Measurements from ENCODE around the gene SKA2. TPM values are rescaled to one million over a fixed set of nuclear protein-coding genes. Genes with fewer than 3 reads are reported as not detected.

The SKA2 gene
- total and polyA plus RNA-seq, 10 of the 15 experiments (the other 5 are each of a cell fraction or from before 2014, with no cell fraction given) = 40.3 to 137 (median 112) TPM

- TF ChIP-seq PAX5 (IDR thresholded peaks at IDR 0.05; ENCODE audit: borderline replicate concordance, low read depth, low read length) (no peak), ETV6 (conservative IDR thresholded peaks at IDR 0.05 in 1 of 2, IDR thresholded peaks at IDR 0.05 in 1 of 2; ENCODE audit: borderline replicate concordance in 1 of 2, low read depth in 1 of 2) (no peak; a peak in 2 of 4 replicates), ZBTB40 (IDR thresholded peaks at IDR 0.05; ENCODE audit: borderline replicate concordance) (no peak)
Measured at GRCh38 chr17:59093702-59094231, 61.2 kb downstream of the SKA2 start (continued).

GRCh38 chr17:59093145-59093701, 61.8 kb downstream of the SKA2 start:
- Histone ChIP-seq H3K27me3 (replicated peaks in 1 of 2; ENCODE audit: control insufficient read depth in 2 of 2, insufficient read depth in 2 of 2, low read length in 1 of 2) (no peaks in the 10 kb centered on the region), H3K4me3 (no peak overlapping the region), H3K36me3 (ENCODE audit: control insufficient read depth in 2 of 2, insufficient read depth in 2 of 2, low read length in 1 of 2) (peaks cover 0 to 2% of the 10 kb centered on the region in 2 experiments; a peak in 1 of 4 replicates), H3K9ac (ENCODE audit: control insufficient read depth, insufficient read depth, low read length) (no peak overlapping the region), H4K20me1 (ENCODE audit: control insufficient read depth, insufficient read depth) (no peaks in the 10 kb centered on the region), H2AFZ (ENCODE audit: control insufficient read depth, low read depth, low read length) (no peak overlapping the region; the same call in 1 of the 2 replicates), H3K27ac (ENCODE audit: control insufficient read depth, insufficient read depth) (no peak overlapping the region), H3K4me2 (ENCODE audit: control insufficient read depth, insufficient read depth) (no peak overlapping the region), H3K79me2 (ENCODE audit: control insufficient read depth, insufficient read depth, low read length) (peaks cover 19% of the 10 kb centered on the region), H3K9me3 (replicated peaks; ENCODE audit: control insufficient read depth, insufficient read depth, low read length) (peaks cover 3% of the 10 kb centered on the region; the same call in 2 of the 3 replicates), H3K4me1 (ENCODE audit: control insufficient read depth, insufficient read depth, low read length) (peaks cover 9% of the 10 kb centered on the region)
- POLR2A ChIA-PET = no interaction called here
- no TSS peak for BruUV-seq (replicated peaks)
- FAIRE-seq = no peak
- DNase-seq (ENCODE audit: low read depth, low spot score) = no peak
- WGBS (ENCODE audit: insufficient coverage, insufficient replicate concordance, low lambda C conversion rate, missing lambda C conversion rate) = 76% methylated on average over 4 of the region's 4 CpGs
- CTCF ChIA-PET = no interaction called here
- no peak; the same call in 2 of the 3 replicates for ATAC-seq
- SMC1A ChIA-PET (ENCODE audit: uncharacterized antibody, unreplicated experiment) = interaction anchor here (0.9 to 1.5 kb wide), 3 partner anchors 11 to 14 kb away, joined by 3 to 4 read pairs (median 3); no protein-coding TSS in a partner anchor
- in situ Hi-C loops (cut with MboI) (no loop called here), intact Hi-C loops (cut with micrococcal nuclease; ENCODE audit: unreplicated experiment) (no loop called here)
- RAD21 ChIA-PET (ENCODE audit: unreplicated experiment) = interaction anchor here (1.3 to 2.4 kb wide), 2 partner anchors 11 to 12 kb away, joined by 4 to 11 read pairs; partner anchors contain the start of gene TRIM37
- TF ChIP-seq FOXM1 (IDR thresholded peaks at IDR 0.05; ENCODE audit: low read depth, low read length) = no peak
- peak; percentile 67; the same call in 1 of the 2 replicates for TF ChIP-seq NFXL1 (IDR thresholded peaks at IDR 0.05; ENCODE audit: borderline replicate concordance)
